NCI-H2171 (cell line): Measurements from ENCODE around the gene CRACR2A.

ENCODE experiments used
- DNase-seq: peaks from one replicate; lab custom pipeline; 2025; lab: John Stamatoyannopoulos, UW

CRACR2A gene

DNA sequence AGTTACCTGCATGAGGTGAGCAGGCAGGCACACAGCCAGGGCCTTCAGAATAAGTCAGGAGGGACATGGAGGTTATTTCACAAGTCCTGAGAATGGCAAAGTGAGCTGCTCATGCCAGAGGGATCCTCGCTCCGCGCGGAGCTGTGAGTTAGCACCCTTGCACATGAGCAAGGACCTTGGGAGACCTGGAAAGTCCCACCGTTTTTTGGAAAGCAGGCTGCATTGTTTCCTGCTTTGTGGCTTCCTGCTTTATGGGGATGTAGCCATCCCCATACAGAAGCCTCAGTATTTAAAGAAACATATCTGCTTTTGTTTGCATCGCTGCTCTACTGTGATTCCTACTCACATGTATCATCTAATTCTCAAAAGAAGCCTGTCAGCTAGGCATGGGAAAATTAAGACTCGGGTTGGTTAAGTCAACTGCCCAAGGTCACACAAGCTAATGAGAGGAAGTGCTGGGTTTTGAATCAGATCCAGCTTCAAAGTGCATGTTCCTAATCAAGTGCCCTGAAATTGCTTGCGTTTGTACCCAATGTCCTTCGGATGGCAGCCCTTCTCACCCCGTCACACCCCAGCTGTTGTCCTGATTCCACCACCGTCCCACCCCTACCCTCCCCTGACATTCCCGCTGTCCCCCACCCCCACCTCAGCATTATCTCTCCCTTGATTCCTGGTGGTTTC lies 106.2 kb downstream of the CRACR2A start:
- DNase-seq = no peak

DNA sequence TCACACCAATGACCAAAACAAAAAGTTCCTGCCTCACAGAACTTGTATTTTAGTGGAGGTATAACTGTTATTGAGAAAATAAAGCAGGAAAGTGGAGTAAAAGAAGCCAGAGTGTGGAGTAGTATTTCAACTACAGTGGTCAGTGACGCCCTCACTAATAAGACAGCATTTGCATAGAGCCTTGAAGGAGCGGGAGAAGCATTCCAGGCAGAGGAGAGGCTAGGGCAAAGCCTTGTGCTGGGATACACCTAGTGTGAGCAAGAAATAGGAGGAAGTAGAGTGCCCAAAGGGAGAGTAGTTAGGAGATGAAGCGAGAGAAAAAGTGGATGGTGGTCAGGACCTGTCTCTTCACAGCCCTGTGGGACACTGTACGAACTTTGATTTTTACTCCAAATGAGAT lies 107.8 kb downstream of the CRACR2A start:
- DNase-seq = no peak

DNA sequence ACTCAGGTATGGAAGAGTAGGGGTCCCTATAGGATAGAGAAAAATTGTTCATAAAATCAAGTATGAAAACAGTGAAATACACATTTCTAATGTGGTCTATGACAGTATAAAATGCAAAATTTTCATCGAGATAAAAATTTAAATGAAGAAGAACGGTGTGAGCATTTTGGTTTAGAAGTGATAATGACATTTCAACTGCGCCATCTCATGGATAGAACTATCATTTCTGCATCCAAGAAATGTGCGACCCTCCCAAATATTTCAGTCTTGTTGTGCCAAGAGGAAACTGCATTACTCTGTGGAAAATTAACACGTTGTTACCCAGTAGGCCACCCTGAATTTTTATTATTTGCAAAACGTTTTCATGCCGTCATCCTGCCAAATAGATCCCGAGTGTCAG lies 108.8 kb downstream of the CRACR2A start:
- no peak for DNase-seq

DNA sequence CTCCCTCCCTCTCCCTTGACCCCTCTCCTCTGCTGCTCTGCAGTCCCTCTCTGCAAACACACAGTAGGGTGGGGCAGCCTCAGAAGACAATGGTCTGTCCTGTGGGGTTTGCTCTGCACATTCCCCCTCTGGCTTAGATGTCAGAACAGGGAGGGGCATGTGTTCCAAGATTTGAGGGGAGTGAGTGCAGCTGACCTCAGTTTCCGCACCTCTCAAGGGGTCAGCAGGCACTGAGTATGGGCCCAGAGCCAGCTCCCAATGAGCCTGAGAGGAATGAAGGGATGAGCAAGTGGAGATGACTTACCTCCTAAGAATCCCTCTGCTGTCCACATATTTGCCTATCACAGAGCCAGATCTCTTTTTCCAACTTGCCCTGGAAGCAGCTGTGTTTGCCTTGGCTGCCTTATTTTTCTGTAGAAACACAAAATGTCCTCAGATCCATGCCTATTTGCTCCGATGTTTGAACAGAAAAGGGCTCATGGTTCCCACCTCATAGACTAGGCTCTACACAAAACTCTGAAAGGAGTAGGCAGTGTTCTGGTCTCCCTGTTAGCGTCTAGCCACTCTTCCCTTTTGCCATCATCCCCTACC lies 111.4 kb downstream of the CRACR2A start:
- no peak for DNase-seq

DNA sequence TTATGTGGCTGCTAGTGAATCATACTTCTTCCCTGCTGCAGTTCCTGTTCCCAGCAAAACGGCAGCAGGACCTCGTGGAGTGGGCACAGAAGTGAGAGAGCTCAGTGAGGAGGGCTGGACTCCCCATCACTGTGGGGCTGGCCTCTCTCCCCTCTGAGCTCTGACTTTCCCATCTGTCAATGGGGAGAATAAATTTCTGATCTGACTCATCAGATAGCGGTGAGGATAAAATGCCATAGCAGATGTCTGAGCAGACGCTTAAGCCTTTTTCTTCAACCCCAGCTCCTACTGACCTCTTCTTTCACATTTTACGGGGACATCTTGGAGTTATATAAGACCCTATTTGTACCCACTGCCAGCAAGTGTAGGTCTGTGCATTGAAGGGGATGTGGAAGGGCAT lies 116.6 kb downstream of the CRACR2A start:
- no peak for DNase-seq

DNA sequence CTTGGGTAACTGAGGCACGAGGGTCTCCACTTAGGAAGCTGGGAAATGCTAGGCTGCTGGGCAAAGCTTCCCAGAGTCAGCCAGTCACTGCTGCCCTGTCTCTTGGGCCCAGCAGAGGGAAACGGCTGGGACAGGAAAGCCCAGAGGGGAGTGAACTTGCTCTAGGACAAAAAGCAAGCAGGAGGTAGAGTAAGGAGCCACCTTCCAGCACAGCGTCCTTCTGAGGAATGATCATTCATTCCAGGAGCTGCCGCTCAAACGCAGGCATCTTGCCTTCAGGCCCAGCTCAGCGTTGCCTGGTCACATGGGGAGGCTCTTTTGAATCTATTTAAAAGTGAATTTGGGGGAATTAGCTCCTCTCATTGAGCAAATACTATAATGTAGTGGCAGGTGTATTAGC lies 118.6 kb downstream of the CRACR2A start:
- no peak for DNase-seq

DNA sequence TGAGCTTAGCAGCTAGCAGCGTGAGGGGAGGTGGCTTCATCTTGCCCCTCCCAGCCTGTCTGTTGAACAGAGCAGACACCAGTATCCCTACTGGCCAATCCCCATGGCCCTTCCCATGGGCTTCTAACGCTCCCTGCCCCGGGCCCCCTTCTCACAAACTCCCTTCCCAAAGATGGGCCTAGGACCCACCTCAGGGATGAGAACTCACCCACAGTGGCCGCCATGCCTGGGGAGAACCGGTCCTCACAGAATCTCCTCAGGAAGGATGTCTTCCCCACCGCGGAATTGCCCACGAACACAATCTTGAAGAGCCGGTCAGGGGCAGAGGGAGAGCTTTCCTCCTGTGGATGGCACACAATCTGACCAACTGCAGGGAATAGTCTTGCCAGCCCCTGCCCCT lies 119.5 kb downstream of the CRACR2A start:
- DNase-seq = no peak

DNA sequence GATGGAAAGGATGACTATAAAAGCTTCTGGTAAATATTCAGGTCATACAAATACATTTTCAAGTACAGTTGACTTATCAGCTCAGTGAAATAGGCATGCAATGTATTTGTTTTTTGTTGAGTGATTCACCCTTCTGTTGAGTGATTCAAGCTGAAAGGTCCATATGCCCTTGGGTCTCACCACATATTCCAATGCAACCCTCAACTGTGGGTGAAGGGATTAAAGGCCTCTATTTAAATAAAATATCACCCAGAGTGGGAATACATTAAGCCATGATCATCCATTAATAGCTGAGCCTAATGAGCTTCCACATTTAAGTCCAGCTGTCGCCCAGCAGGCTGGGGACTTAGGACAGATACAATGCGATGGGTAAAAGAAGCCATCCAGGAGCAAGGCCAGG lies 120.2 kb downstream of the CRACR2A start:
- DNase-seq = no peak

DNA sequence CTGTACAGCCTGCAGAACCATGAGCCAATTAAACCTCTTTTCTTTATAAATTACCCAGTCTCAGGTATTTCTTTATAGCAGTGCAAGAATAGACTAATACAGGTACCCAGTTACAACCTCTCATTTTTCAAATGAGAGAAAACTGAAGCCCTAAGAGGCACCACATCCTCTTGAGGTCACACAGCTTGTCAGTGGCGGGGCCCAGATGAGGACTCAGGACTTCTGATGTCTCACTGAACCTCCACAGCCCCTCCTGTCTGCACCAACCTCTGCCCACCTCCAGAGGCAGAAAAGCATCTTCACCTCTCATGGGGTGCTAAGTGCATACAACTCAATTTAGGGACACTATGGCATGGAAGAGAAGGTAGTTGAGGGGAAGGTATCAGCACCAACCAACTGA lies 120.7 kb downstream of the CRACR2A start:
- no peak for DNase-seq

DNA sequence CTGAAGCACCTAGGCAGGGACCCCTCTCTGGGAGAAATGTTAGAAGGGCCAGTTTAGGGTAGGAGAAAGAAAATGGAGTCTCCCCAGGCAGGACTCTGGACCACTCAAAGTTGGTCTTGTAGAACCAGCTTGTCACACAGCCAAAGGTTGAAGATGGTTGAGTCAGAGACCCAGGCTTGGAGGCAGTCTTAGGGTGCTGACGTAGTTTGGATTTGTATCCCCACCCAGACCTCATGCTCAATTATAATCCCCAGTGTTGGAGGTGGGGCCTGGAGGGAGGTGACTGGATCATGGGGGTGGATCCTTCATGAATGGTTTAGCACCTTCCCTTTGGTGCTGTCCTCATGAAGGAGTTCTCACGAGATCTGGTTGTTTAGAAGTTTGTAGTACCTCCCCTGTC lies 121.2 kb downstream of the CRACR2A start:
- DNase-seq = no peak

DNA sequence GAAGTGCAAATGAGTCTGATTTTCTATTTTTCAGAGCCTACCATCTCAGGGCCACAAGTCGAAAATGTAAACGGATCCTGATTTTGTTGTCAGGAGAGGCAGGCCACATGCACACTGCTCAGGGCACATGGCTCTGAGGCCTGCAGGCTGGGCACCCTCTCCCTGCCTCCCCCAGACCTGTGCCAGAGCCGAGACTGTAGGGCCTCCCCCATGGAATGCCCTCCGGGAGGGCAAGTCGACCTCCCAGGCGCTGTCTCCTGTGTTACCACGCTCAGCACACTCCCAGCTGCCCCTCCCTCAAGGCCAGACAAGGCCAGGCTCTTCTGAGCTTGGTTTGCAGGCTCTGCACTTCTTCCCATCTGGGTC lies 121.7 kb downstream of the CRACR2A start:
- no peak for DNase-seq

DNA sequence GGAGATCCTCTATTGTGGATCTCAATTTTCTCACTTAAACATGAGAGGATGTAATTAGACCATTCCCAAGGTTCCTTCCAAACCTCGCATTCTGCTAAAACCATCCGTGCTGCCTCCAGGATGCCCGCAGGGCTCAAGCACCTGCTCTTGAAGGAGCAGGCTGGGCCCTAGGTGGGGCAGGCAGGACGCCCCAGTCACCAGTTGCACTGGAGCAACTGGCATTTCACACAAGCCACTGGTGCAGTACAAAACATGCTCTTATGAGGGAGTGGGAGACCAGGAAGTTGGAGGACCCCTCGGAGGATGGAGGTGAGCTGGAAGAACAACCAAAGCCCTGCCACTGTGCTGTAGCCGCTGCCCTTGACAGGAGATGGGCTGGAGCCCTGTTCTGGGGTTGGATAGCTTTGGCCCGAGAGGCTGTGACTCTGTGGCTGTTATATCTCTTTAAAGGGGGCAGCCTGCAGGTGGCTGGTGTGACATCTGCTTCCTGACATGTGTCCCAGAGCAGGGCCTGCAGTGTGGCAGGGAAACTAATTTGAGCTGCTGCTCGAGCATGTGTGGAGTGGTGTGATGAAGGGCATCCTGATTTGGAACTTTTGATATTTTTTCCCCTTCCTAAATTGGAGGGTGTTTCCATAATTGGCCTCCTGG lies 122.2 kb downstream of the CRACR2A start:
- no peak for DNase-seq

DNA sequence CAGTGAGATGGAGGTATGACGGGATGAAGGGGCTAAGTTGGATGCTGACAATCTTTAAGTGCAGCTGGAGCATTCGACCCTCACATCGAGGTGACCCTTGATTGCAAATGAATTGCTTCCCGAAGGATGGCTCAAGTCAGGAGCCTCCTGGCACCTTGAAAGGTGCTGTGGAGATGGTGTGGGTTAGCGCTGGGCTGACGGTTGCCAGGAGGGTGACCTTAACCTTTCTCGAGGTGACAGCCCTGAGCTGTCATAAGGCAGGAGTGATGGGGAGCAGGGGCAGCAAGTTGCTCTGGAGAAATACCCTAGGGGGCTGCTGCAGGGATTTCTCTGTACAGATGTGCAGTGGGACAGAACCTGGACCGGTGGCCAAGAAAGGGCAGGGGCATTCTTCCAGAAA lies 122.8 kb downstream of the CRACR2A start:
- no peak for DNase-seq

DNA sequence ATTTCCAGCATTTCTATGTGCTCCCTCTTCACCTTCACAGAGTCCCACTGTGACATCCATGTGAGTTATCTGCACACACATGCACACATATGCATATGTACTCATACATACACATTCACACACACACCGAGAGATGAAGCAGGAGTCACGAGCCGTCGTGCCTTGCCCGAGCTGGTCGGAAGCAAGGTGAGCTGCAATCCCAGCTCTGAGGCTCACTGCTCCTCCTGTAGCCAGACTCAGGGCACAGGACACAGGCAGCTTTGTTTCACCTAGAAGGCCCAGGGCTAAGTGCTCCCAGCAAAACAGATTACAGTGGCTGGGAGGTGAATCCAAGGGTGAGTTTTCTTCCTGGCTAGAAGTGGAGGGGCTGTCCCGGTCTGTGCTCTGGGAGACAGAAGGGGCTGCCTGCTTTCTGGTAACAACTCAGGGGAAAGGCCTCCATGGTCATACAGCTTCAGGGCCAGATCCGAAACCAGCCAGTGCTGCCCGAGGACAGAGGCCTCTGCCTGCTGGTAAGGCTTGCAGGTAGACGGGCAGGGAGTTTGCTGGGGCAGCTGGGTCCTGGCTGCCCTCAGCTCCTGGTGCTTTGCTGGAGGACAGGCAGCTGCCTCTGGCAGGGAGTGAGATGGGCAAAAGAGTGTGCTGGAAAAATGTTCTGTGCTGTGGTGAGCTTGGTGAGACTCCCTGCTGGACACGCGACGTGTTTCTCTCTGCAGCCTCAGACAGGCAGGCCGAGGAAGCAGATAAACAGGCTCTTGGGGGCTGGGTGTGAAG lies 123.7 kb downstream of the CRACR2A start:
- DNase-seq = no peak

DNA sequence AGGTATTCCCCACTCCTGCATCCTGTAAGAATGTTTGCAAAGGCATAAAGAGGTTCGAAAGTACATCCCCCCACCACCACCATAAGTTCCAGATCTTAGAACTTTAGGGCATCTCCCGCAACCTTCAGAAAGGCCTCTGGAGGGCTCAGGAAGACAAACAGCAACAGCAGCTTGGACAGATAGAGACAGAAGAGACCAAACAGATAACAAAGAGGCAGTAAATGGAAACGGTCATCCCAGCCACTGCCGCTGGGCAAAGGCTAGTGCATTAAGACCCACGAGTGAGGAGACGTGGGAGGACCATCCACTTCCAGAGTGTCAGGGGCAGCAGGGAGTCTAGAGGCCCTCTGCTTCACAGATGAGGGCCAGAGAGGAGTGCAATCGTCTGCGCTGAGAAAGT lies 124.3 kb downstream of the CRACR2A start:
- no peak for DNase-seq

DNA sequence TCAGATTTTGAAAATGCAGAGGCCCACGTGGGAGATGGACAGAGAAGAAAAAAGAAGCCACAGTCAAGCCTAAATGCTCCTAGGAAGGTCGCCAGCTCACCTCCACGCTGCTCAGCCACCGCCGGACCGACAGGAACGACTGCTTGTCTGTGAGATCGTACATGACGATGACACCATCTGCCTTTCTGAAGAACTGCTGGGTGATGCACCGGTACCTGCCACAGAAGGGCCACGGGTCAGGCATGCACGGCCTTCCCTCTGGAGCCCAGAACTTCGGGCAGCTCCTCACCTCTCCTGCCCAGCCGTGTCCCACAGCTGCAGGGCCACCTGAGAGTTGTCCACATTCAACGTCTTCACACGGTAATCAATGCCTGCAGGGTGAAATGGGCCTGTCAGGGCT lies 125.6 kb downstream of the CRACR2A start:
- DNase-seq = no peak

DNA sequence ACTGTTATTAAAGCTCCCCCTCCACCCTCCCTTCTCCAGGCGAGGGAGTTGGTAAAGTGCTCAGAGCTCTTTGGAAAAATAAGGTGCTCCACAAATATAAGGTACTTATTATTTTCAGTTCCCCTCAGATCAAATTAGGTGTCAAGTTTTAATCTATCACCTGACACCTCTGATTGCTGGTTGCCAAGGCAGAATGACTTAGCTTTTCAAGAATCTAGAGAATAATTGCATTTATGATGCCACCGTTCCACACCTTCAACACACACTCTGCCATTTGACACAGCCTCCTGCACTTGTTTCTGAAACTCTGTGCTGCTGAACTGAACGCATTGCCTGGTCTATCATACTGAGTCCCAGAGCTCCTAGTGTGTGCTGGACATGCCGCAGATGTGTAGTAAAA lies 128.6 kb downstream of the CRACR2A start:
- no peak for DNase-seq

DNA sequence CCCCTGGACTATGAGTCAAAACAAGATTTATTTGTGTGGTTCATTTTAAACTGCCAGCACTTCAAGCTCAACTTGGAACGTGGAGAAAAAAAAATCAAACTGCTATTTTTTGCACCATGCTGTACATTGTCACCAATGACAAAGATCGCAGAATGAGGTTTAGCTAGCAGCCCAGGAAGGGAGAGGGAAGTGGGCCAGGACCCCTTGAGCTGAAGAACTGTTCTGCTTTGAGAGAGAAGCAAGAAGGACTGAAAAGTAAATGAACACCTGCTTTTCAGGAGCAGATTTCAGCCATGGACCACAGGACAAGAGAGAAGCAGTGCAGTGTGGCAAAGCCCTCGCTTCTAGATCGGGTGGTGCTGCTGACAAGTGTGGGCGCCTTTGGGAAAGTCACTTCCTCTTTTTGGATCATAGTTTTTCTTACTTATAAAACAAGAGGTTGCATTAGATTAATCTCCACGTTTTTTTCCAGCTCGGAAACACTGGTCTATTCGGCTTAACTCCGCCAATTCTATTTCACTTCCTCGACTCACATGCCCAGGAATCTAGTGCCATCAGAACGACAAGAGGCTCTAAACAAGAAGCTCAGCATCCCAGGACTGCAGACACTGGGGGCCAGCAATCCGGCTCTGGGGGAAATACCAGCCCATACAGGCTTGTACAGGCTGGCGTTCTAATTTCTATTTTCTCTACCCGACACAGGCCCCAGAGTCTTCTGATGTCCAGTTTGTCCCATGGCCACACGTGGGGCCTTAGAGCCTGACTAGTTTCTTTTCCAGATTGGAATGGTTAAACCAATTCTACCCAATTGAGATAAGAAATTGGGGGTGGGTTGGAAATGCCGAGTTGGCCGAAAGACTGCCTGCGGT lies 129.9 kb downstream of the CRACR2A start:
- DNase-seq = no peak

DNA sequence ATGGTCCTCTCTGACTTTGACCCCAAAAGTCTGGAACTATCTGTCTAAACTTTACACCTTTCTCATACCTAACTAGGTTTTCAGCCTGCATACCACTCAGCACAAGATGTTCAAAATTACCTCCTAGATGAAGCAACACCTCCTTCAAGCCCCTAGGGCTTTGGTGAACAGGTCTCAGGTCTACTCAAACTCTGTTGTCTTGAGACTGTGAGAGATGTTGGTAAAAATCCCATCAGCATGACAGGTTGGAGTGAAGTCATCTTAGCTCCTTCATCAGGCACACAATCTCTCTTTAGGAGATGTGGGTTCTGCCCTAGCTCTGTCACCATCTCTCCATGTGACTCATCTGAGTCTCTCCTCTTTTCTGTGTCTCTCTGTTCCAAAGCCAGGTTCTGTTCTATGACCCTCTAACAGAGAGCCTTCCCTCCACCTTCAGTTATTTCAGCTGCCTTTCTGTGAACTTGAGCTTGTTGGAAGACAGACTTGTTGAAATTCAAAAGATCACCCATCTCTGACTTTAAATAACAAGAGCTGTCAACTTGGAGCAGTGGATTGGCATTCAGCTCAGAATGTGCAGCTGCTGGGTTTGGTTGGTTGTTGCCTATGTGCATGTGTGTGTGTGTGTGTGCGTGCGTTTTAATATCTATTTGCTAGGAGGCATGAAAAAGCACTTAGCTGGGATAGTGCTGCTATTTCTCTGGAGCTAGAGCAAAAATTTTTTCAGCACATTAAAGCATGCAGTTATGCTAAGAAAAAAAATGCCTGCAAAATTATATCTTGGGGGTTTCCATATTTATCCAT lies 130.7 kb downstream of the CRACR2A start:
- no peak for DNase-seq

DNA sequence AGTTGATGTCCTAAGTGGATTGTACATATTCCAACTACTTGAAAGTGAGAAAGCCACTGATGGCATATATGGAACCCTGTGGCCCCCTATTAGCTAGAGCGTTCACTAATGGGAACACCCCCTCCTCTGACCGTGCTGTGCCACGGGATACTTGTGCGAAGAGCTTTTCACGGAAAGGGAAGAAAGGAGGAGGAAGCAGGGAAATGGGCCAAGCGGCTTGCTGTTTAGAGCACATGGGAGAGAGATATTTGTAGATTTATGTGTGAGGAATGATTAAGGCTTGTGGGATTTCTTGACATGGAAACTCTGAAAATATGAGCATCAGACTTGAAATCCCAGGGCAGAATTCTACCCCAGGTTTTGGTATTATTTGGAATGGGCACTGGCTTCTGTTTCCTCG lies 132.1 kb downstream of the CRACR2A start:
- no peak for DNase-seq

DNA sequence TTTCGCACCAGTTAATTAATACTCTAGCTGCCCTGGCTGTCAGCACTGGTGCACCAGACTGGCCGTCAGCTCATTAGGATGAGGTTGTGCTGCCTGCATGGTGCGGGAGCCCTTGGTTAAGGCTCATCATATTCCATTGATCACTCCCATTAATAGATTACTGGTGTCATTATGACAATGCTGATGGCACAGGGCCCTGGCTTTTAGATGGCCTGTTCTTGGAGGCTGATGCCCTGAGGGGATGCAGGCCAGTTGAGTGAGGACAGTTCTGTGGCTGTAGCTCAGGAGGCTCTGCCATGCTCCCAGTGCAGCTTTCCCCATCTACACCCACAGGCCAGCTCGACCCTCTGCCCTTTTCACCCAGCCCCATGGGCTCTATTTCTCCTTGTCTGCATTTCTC lies 135.3 kb downstream of the CRACR2A start:
- DNase-seq = no peak
